Adrenal gland (tissue), 12 donors: Measurements from ENCODE around the gene SLC13A4. TPM values are rescaled to one million over a fixed set of nuclear protein-coding genes. Genes with fewer than 3 reads are reported as not detected.

Source experiments
- DNase-seq, 7 donors: peaks; one replicate each; pipeline ENCODE4 v3.0.0-alpha.2; 2019 to 2020
- H3K27ac ChIP-seq, 5 donors: fragments of 200-600 bp; sonication (generic) in 4 of 5; 1 replicate in 3 of 5; 2 replicates in 2 of 5; pipeline versions ENCODE4 v1.5.1 to v1.8.0; 2016 to 2020; ENCODE audit warnings: mild to moderate bottlenecking in 1 of 5
- H3K27me3 ChIP-seq: fragments of 200-600 bp; 2 replicates; pipeline ENCODE4 v1.8.0; 2021
- H3K36me3 ChIP-seq, 2 donors: fragments of 200-600 bp; replicated peaks in 1 of 2; 1 replicate in 1 of 2; 2 replicates in 1 of 2; pipeline versions ENCODE4 v1.5.1 to v1.8.0; 2018 to 2022
- H3K4me1 ChIP-seq, 2 donors: fragments of 200-600 bp; replicated peaks in 1 of 2; 1 replicate in 1 of 2; 2 replicates in 1 of 2; pipeline versions ENCODE4 v1.5.1 to v1.8.0; 2018 to 2021
- H3K4me3 ChIP-seq, 4 donors: fragments of 200-600 bp; sonication (generic) in 3 of 4; one replicate each; pipeline ENCODE4 v1.5.1; 2016 to 2018
- H3K9me3 ChIP-seq, 3 donors: fragments of 200-600 bp; sonication (generic) in 1 of 3; replicated peaks in 1 of 3; 1 replicate in 2 of 3; 2 replicates in 1 of 3; pipeline versions ENCODE4 v1.5.1 to v1.8.0; 2016 to 2021
- CTCF ChIP-seq, 6 experiments: fragments of 450-650 bp in 4 of 6; fragments of 200-600 bp in 2 of 6; sonication (generic) in 1 of 6; IDR thresholded peaks; 1 replicate in 5 of 6; 2 replicates in 1 of 6; pipeline versions ENCODE4 v1.5.1 to v1.8.0; 2016 to 2021; ENCODE audit warnings: antibody characterized with exemption in 6 of 6, mild to moderate bottlenecking in 2 of 6, moderate library complexity in 1 of 6
- POLR2A ChIP-seq, 2 donors: fragments of 450-650 bp; IDR thresholded peaks; one replicate each; pipeline ENCODE4 v1.6.1; 2017; ENCODE audit warnings: antibody characterized with exemption in 2 of 2, mild to moderate bottlenecking in 2 of 2, moderate library complexity in 1 of 2
- WGBS, 4 donors: extraction: QIAGEN DNeasy Blood & Tissue Kit in 2 of 4; methylation state at CpG; one replicate each; pipeline versions ENCODE4 v1.1.5 to v1.1.7; 2013 to 2017; 5-methylcytosine and 5-hydroxymethylcytosine counted together
- intact Hi-C, 2 donors: fragments of 100-400 bp; cut with DNase I; formaldehyde crosslinking; loops; one replicate each; pipeline versions ENCODE4 v1.14.1 to v1.15.0; 2022 to 2023
- polyA plus RNA-seq, 3 donors: library from polyadenylated mRNA; stranded (reverse); fragments of 200-250 nt in 2 of 3; fragments of 350-450 nt in 1 of 3; fragmentation: Illumina TruSeq in 1 of 3; extraction: RNeasy Lipid Tissue Mini Kit (QIAGEN cat#74804) in 1 of 3; gene quantifications; one replicate each; pipeline ENCODE4 v1.2.3, GENCODE V29; 2013 to 2014
- total RNA-seq, 9 donors: library from RNA; depleted of rRNA in 4 of 9; stranded (reverse); fragments of >200 nt in 4 of 9; fragments of 120-200 nt in 1 of 9; fragmentation: NEBNext Ultra II Directional in 1 of 9; extraction: Animal tissue kit (Norgen Biotek cat#: 25700) in 1 of 9; gene quantifications; one replicate each; pipeline versions ENCODE4 v1.1.0 to v1.2.4, GENCODE V29; 2013 to 2023
- donor health status: healthy with polysubstance abuse.
- donor health status: Bipolar disorder and iron deficiency.
- donor health status: DM: yes; HTN: yes; CAD: no.
- donor health status: DM: no; HTN: no; CAD: no.
- donor health status: DM: no; HTN: no; CAD: no.
- donor health status: DM: yes; HTN: yes; CAD: no.

Gene SLC13A4
- total and polyA plus RNA-seq, 12 donors: 0.14 to 0.97 (median 0.24) TPM; not detected in 6

DNA sequence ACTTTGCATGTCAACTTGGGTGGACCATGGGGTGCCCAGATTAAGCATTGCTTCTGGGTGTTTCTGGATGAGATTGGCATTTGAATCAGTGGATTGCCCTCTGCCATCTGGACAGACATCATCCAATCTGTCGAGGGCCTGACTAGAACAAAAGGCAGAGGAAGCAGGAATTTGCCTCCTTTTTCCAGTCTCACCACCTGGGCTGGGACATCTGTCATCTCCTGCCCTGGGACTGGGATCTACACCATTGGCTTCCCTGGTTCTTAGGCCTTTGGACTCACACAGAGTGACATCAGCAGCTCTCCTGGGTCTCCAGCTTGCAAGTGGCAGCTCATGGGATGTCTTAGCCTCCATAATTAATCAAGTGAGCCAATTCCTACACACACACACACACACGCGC, 10.3 kb downstream of the SLC13A4 start:
- intact Hi-C loops: no loop called here
- 77 to 96% (median 88%) methylated on average over 3 of the region's 3 CpGs for WGBS, 4 donors
- H3K36me3 ChIP-seq: no peaks in the 10 kb centered on the region
- no peak overlapping the region for H3K27ac ChIP-seq
- no peak overlapping the region for H3K4me3 ChIP-seq
- TF ChIP-seq CTCF (IDR thresholded peaks at IDR 0.05) (no peak), POLR2A (IDR thresholded peaks at IDR 0.05) (no peak)
- H3K4me1 ChIP-seq: peaks cover 0 to 4% of the 10 kb centered on the region in 2 donors
- no peak for DNase-seq
- H3K9me3 ChIP-seq: no peaks in the 10 kb centered on the region
- H3K27me3 ChIP-seq: no peaks in the 10 kb centered on the region

- Histone ChIP-seq H3K27me3 (no peaks in the 10 kb centered on the region), H3K4me3 (no peak overlapping the region), H3K36me3 (no peaks in the 10 kb centered on the region), H3K27ac (no peak overlapping the region), H3K4me1 (peaks cover 0 to 4% of the 10 kb centered on the region in 2 donors), H3K9me3 (no peaks in the 10 kb centered on the region)
- intact Hi-C loops: no loop called here
- TF ChIP-seq POLR2A (IDR thresholded peaks at IDR 0.05): no peak
- no peak for TF ChIP-seq CTCF (IDR thresholded peaks at IDR 0.05)
- DNase-seq: no peak
- WGBS, 4 donors: 68 to 73% (median 68%) methylated on average over 9 of the region's 9 CpGs
Observed at GRCh38 chr7:135716677-135717238, 11.2 kb downstream of the SLC13A4 start.

- Histone ChIP-seq H3K36me3 (no peaks in the 10 kb centered on the region), H3K27ac (no peak overlapping the region), H3K9me3 (no peaks in the 10 kb centered on the region), H3K27me3 (no peaks in the 10 kb centered on the region), H3K4me1 (peaks cover 3 to 4% of the 10 kb centered on the region in 2 donors), H3K4me3 (no peak overlapping the region)
- intact Hi-C loops: no loop called here
- DNase-seq: no peak
- TF ChIP-seq POLR2A (IDR thresholded peaks at IDR 0.05): no peak
- no peak for TF ChIP-seq CTCF (IDR thresholded peaks at IDR 0.05)
- 75 to 97% (median 92%) methylated on average over 1 of the region's 1 CpG for WGBS, 4 donors
Observed at GRCh38 chr7:135715673-135716072, 12.3 kb downstream of the SLC13A4 start.

GRCh38 chr7:135715055-135715522, 12.9 kb downstream of the SLC13A4 start:
- Histone ChIP-seq H3K9me3 (no peaks in the 10 kb centered on the region), H3K4me3 (no peak overlapping the region)

More at GRCh38 chr7:135715055-135715522, 12.9 kb downstream of the SLC13A4 start:
- intact Hi-C loops: no loop called here
- H3K36me3 ChIP-seq: no peaks in the 10 kb centered on the region
- peaks cover 3 to 4% of the 10 kb centered on the region in 2 donors for H3K4me1 ChIP-seq
- H3K27me3 ChIP-seq: no peaks in the 10 kb centered on the region
- 85 to 93% (median 90%) methylated on average over 5 of the region's 5 CpGs for WGBS, 4 donors
- no peak for DNase-seq
- no peak for TF ChIP-seq CTCF (IDR thresholded peaks at IDR 0.05)
- H3K27ac ChIP-seq: no peak overlapping the region
